Retinal pigment epithelial cell (primary cell): Measurements from ENCODE around the gene VPS35.

ENCODE experiments used
- DNase-seq: peaks from one replicate; pipeline ENCODE4 v3.0.0-alpha.2; 2010; ENCODE audit warnings: low read depth
- H3K4me3 ChIP-seq: 2 replicates; pipeline ENCODE4 v1.5.1; 2011; ENCODE audit warnings: mild to moderate bottlenecking, low read length, control low read depth, moderate library complexity
- TF ChIP-seq, protein P1 (sequence below): conservative IDR thresholded peaks from 2 replicates; pipeline ENCODE4 v1.5.1; 2011; ENCODE audit warnings: low read depth, low read length, control low read depth, inconsistent platforms

The VPS35 gene

DNA sequence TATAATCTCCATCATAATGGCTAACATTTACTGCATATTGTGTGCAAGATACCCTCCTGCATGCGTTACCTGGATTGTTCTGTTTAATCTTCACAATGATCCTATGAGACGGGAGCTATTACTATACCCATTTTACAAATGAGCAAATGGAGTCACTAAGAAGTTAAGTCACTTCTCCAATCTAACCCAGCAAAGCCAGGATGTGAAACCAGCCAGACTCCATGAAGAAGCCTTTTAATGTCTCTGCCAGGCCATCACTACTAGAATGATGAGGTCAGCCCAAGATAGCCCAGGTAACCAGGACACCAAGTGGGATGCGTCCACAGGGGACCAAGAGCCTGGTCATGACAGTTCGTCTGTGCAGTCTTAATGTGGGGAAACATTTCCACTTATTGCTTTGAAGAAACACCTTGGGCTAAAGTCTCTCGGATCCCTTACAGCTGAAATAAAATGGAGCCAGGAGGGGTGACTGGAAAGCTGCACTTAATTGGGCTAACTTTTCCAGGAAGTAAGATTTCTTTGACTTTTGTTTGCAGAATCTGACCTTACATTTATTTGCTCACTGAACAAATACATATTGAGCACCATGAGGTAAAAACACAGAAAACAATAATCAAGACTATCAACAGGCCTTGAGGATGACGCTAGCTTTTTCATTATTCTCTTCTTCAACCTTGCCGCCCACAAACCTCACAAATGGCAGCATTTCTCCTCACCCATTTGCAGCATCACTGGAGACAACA is 66.9 kb downstream of the VPS35 start:
- TF ChIP-seq, protein P1, sequence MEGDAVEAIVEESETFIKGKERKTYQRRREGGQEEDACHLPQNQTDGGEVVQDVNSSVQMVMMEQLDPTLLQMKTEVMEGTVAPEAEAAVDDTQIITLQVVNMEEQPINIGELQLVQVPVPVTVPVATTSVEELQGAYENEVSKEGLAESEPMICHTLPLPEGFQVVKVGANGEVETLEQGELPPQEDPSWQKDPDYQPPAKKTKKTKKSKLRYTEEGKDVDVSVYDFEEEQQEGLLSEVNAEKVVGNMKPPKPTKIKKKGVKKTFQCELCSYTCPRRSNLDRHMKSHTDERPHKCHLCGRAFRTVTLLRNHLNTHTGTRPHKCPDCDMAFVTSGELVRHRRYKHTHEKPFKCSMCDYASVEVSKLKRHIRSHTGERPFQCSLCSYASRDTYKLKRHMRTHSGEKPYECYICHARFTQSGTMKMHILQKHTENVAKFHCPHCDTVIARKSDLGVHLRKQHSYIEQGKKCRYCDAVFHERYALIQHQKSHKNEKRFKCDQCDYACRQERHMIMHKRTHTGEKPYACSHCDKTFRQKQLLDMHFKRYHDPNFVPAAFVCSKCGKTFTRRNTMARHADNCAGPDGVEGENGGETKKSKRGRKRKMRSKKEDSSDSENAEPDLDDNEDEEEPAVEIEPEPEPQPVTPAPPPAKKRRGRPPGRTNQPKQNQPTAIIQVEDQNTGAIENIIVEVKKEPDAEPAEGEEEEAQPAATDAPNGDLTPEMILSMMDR: no peak
- H3K4me3 ChIP-seq: no peak overlapping the region
- DNase-seq: no peak

DNA sequence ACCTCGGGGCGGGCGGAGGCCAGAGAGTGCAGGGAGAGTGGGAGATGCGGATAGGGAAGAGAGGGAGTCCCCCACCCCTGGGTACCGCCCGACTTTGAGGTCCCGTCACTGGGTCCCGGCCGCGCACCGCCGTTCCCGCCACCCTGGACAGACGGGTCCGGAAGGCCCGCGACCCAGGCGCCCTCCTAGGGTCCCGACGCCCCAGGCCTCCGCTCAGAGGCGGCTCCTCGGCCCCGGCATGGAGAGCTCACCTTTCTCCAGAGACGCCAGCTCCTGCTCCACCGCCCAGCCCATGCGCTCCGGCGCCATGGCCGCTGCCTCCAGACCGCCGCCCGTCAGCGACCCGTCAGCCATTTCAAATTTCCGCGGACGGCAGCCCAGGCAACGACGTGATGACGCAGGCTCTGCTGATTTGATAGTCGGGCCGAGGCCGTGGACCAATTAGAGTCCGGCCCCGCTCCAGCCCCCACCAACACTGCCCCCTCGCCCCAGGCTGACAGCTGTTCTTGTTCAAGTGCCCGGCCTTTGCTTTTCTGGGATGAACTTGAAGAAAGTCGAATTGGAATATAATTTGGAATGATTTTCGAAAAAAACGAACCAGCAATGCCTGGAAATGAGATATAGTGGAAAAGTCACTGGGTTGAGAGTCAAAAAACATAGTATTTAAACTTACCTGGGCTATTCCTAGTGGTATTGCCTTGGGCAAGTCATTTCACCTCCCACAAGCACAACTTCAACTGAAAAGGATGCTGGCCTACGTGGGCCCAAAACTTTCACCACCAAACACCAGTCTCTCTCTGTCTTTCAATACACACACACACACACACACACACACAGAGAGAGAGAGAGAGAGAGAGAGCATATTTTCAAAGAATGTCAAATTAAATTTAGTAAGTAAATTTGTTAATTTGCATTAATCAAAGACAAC is 67.7 kb downstream of the VPS35 start, which contains the start of gene SHCBP1:
SHCBP1 (minus strand) TSS at position 374 of the 928 bp plus-strand sequence; CDS start at position 354, 20 bp downstream.
- TF ChIP-seq, protein P1: no peak
- peak; percentile 39 for DNase-seq
- peak within 1 kb of the TSS; percentile 92 for H3K4me3 ChIP-seq

DNA sequence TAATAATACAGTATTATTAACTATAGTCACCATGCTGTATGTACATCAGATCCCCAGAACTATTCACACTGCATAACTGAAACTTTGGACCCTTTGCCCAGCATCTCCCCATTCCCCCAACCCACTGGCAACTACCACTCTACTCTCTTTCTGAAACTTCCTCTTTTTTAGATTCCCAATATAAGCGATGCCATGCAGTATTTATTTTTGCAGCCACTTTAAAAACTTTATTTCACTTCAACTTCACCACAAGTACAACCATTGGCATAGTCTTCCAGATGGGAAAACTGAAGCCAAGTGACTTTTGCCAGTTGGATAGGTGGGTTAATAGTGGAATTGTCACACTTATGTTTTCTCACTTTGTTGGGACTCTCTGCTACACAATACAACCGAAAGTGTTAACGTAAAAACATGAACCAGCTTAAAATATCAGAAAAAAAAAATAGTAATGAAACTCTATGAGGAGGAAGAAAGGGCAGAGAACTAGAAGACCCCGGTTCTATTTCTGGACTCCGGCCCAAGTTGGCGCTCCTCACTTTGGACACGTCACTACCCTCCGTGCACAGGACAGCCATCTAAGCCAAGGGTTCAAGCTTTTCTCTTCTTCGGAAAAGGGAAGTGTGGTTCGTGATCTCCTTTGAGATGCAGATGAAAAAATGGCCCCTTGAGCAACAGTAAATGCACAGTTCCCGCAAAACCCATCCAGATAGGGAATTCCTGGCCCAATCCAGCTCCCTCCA is 68.5 kb downstream of the VPS35 start:
- DNase-seq: no peak
- TF ChIP-seq, protein P1: no peak

DNA sequence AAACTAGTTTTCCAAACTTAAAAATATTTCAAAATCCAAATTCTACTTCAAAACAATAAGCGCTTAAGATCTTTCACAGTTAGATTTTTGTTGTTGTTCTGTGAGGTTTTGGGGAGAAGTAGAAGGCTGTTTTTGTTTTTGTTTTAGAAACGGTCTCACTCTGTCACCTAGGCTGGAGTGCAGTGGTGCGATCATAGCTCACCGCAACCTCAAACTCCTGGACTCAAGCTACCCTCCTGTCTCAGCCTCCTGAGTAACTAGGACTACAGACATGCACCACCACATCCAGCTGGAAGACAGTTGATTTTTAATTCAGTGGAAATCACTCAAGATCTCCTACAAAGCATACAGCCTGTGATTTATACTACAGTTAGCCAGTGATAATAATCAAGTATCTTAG is 70.5 kb downstream of the VPS35 start:
- no peak for DNase-seq
- H3K4me3 ChIP-seq: no peak overlapping the region
- TF ChIP-seq, protein P1: no peak

More for the DNA sequence above, 68.5 kb downstream of the VPS35 start:
- H3K4me3 ChIP-seq: peak overlapping the region; percentile 92

DNA sequence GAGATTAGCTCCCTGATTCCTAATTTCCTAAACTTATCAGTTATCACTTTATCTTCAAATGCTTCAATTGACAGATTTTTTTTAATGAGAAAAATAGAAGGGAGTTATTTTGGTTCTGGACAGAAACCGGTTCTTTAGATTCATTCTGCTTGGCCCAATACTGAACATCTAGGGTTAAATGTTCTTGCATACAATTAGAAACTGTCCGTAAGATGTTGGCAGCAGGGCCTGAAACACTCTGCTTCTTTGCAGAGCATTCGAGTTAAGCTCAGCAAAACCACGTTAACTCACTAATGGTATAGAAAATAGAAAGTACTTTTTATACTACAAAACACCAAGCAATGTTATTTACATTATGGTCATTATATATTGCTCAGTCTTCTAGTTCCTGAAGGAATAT is 75.0 kb downstream of the VPS35 start:
- H3K4me3 ChIP-seq: no peak overlapping the region
- TF ChIP-seq, protein P1: no peak
- no peak for DNase-seq

DNA sequence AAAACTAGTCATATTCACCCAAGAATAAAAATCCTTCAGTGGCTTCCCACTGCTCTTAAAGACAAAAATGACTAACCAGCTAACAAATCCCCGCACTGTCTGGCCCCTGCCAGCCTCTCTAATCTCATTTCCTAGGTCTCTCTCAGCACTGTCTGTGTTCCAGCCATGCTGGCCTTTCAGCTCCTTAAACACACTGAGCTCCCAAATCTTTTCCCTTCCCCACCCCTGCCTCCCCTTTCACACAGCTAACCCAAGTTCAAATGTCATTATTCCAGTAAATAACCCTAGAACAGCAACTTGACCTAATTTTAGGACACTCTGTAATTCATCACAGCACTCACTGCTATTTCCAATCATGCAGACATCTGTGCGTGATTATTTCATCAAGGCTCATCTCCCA is 75.6 kb downstream of the VPS35 start:
- H3K4me3 ChIP-seq: no peak overlapping the region
- TF ChIP-seq, protein P1: no peak
- no peak for DNase-seq
